Limb (tissue), 2 donors: Measurements from ENCODE around the gene HSD11B2.

Source experiments
- DNase-seq, 2 donors: peaks; one replicate each; pipeline ENCODE4 v3.0.0-alpha.2; 2016; ENCODE audit errors: extremely low spot score in 2 of 2

The HSD11B2 gene

GRCh38 chr16:67448580-67448979, 17.7 kb downstream of the HSD11B2 start:
- no peak for DNase-seq

DNA sequence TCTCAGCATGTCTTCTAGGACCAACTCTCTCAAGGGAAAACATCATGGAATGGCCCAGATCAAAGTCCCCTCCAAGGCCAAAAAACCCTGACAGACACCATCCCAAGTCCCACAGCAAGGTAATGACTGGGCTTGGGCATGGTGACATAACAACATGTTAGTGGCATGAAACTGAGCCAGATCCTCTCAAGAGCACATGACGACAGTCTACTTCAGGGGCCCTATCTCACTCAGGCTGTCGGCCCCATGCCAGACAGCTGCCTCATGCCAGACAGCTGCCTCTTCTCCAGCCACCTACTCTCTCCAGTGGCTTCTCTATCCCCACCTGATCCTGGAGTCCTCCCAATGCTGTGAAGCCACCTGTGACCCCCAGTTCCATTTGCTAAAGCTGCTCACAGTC, 18.4 kb downstream of the HSD11B2 start:
- no peak for DNase-seq

DNA sequence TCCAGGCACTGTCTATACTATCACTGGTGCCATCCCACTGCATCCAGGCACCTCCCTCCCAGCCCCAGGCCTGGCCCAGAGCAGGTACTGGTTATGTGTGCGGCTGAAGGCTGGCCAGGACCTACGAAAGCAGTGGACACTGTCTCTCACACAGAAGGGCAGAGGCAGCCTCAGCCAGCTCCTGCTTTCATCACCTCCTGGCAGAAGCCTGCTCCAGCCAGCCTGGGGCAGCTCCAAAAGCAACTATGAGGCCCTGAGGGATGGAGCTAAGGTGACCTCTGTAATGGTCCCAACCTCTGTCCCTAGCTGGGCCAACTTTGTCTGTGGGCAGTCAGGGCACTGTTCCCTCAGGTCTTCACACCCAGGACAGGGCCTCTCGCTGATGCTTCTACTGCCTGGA, 18.8 kb downstream of the HSD11B2 start:
- no peak for DNase-seq

DNA sequence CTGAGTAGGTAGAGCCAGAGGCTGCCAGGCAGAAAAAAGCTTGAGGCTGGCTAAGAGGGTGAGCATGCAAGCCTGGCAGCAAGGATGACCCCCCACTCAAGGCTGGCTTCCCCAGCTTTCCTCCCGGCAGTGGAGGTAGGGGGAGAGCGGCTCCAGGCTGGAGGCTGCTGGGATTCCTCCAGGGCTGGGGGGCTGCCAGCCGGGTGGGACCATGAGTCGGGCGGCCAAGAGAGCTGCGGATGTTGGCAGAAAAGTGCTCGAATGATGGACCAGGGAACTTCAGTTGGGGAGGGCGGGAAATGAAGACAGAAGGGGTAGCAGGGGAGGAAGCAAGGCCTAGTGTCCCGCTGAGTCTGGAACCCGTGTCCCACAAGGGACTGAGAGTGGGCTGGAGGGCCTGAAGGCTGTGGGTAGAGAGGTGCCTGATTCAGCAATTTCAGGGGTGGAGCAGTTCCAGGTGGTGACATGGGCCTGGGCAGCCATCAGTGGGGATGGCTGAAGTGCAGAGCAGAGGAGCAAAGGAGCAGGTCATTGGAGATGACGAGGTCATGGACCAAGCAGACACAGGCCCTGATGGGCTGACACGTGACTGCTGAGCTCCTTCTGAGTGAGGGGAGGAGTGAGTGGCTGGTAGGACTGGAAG, 20.3 kb downstream of the HSD11B2 start:
- no peak for DNase-seq

- DNase-seq = no peak
These were observed 20.9 kb downstream of the HSD11B2 start for GRCh38 chr16:67451704-67452435.

DNA sequence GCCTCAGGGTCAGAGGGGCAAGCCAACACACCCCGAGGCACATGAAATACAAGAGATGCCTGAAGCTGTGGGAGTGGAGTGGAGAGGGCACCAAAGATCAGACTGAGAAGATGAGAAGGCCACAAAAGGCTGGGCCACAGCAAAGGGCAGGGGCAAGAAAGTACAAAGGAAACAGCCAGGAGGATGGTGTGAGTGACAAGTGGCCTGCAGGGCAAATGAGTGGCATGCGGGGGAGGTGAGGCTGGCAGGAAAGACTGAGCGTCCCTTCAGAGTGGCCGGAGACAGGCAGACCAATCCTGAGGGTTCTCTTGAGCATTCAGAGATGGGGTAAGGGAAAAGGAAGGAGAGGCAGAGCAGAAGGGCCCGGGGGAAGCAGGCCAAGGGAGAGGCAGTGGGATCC, 23.2 kb downstream of the HSD11B2 start:
- no peak for DNase-seq

DNA sequence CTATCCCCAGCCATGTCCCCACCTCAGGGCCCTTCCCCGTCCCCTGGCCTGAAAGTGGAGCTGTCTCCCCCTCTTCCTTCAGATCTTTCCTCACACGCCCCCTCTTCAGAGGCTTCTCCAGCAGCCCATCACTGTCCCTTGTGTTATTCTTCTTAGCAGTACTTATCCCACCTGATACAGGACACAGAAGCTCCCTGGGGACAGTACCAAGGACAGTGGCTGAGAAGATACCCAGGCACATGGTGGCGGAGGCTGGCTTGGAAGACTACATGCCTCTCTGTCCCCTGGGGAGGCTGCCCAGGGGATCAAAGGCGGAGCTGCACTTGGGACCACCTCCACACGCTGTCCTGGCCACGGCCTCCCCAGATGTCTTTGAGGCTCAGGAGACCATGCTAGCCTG, 23.9 kb downstream of the HSD11B2 start:
- DNase-seq = no peak

DNA sequence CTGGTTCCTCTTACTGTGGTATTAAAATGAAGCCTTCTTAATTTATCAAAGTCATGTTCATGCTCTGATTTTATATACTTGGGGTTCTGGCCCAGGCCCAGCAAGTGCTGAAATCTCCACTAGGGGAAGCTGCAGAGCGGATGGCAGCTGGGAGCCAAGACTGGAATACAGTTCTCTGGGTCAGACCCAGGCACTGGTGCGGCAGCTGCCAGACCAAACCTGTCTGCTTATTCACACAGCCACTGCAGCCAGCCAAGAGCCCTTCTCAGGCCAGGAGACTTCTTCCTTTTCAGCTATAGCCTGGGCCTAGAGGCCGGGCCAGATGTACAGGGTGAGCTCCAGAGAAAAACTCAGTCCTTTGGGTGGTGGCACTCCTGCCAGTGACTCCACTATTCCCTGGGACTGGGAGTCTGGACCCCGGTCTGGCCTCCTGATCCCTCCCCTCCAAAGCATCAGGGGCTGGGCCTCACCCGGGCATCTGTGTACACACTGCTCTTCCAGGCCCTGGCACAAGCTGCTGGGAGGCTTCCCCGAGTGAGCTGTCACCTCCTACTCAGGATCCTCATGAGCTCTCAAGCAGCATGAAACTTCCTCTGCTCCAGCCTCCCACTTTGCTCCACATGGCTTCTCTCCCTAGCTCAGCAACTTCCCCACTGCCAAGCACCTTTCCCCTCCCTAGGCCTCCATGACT, 25.6 kb downstream of the HSD11B2 start:
- DNase-seq = no peak

GRCh38 chr16:67457611-67458010, 26.7 kb downstream of the HSD11B2 start:
- DNase-seq = no peak

DNA sequence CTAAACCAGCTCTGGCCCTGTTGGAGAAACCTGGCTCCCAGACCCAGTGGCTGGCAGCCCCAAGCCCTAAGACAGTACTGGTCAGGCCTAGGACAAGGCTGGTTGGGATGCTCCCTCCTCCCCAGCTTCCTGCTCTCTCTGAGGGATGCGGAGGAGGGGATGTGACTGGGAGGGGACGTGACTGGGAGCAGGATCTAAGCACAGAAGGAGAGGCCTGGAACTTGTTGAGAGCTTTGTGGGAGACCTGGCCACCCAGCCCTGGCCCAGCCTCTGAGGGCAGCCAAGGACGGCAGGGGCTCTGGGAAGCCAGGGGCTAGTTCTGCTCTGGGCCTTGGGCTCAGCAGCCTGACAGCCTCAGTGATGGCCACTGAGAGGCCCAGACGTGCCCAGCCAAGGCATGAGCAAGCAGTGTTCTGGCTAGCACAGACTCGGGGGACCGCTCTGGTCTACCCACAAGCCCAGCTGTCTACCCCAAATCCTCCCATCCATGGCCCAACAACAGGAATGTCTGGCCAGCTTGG, 27.3 kb downstream of the HSD11B2 start:
- no peak for DNase-seq

DNA sequence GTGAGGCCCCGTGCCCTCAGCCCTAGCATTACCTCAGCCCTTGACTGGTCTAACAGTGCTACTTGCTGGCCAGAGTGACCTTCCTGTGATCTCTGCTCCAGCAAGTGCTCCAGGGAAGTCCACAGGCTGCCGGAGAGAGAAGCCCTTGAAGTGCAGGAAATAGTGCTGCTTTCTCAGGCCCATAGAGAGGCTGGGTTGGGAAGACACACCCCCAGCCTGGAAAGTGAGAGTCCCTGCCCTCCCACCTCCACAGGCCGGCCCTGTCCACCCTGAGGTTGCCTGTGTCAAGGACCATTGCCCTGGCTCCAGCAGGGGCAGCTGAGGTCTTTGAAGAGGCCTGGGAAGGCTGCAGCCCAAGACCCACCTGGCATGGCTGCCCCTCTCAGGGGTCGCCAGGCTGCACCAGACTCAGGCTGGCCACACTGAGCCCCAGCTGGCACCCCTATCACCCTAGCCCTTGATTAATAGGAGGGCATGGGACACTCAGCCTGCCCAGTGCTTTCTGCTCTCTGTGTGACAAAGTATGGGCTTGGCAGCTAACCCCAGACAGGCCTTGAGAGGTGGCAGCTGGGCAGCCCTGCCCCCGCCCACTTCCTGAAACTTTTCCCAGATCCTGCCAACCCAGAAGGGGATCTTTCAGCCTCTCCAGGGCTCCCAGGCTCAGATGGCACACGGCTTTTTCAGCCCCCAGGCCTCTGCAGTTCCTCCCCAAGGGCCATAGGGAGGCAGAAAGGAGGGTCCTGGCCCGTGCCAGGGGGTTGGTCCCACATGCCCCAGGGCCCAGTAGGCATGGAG, 28.3 kb downstream of the HSD11B2 start:
- DNase-seq = no peak

GRCh38 chr16:67459861-67460150, 28.9 kb downstream of the HSD11B2 start:
- no peak for DNase-seq

- no peak for DNase-seq
These were observed 29.2 kb downstream of the HSD11B2 start for GRCh38 chr16:67460168-67460567.

DNA sequence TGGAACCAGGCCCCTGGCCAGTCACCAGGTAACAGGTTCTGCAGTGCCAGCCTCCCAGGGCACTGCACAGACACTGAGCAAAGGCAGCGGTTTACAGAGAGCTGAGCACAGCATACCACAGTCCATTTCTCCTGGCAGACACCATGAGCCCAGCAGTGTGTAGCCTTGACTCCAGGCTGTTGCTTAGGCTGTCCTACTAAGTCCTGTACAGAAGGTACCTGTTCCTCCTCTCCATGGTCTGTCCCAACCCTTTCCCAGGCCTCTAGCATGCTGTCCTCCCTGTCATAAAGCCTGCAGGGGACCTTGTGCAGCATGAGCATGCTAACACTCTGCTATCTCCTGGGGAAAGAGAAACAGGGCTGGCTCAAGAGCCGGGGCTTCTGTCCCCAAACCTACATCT, 30.0 kb downstream of the HSD11B2 start:
- no peak for DNase-seq

- no peak for DNase-seq
These were observed 30.8 kb downstream of the HSD11B2 start for GRCh38 chr16:67461600-67462278.

GRCh38 chr16:67462279-67462655, 31.3 kb downstream of the HSD11B2 start:
- DNase-seq = no peak

GRCh38 chr16:67463059-67463458, 32.1 kb downstream of the HSD11B2 start:
- DNase-seq = no peak

GRCh38 chr16:67463691-67464090, 32.8 kb downstream of the HSD11B2 start:
- DNase-seq = no peak

- DNase-seq = no peak
These were observed 33.6 kb downstream of the HSD11B2 start for GRCh38 chr16:67464565-67464964.

GRCh38 chr16:67466581-67466980, 35.7 kb downstream of the HSD11B2 start:
- DNase-seq = no peak

DNA sequence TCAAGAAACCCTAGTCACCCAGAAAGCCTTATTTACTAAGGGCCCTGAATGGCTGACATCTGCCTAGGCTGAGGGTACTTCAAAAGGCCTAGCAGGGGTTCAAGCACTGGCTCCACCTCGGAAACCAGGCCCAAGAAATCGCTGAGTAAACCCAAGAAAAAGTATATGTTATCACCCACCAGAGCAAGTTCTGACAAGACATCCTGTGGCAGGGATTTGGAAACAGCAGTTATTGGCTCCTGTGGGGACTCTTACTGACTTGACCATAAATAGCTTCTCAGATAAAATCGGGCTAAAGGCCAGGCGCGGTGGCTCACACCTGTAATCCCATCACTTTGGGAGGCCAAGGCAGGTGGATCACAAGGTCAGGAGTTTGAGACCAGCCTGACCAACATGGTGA, 37.8 kb downstream of the HSD11B2 start:
- no peak for DNase-seq
